COLO668 (cell line): Measurements from ENCODE around the gene LTBP3.
A peak's percentile ranks its signal among the peaks of the same experiment; 100 is the strongest.

Experiments
- DNase-seq: peaks from one replicate; lab custom pipeline; 2025; ENCODE audit not compliant: unreplicated experiment; lab: John Stamatoyannopoulos, UW

Gene LTBP3

DNA sequence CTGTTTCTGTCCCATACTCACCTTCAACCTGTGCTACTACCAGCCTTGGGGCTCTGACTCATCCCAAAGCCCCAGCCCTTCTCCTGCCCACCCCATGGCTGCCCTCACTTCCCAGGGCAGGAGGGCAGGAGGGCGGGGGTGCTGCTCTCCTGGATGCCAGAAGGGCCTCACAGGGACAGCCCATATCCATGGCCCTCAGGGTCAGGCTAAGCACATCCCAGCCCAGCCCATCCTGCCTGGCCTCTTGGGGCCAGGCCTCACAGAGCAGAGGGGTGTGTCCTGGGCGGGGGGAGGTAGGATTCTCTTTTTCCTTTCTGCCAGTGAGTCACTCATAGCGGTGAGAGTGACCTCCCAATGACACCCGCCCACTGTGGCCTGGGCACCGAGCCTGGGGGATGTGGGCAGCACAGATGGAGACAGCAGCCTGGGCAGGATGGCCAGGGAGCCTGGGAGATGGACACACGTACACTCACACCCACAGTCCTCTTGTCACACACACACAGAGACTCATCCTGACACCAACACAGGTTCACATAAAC lies 2.4 kb downstream of the LTBP3 start:
- DNase-seq: no peak

DNA sequence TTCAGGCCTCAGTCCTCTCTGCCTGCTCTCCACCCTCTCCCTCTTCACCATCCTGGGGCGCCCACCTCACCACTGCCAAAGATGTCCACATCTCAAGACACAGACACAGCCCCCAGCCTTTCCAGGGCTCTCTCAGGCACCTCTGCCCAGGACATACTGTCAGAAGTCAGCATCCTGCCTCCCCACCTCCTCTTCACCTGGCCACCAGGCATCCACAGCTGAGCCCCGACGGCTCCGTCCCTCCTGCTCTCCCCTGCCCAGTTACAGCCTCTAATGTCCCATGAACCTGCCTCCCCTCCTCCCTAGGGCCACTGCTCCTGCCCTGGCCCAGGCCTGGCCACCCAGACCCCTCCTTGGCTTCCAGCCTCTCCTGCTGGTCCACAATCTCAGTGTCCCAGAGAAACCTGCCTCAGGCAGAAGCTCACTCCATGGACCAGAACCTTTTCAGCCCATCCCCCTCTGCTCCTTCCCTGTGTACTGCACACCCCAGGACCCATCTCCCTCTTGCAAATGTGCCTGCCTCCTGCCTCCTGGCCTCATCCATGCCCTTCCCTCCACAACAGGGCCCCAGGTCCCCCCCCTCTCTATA lies 3.2 kb downstream of the LTBP3 start:
- DNase-seq: no peak

DNA sequence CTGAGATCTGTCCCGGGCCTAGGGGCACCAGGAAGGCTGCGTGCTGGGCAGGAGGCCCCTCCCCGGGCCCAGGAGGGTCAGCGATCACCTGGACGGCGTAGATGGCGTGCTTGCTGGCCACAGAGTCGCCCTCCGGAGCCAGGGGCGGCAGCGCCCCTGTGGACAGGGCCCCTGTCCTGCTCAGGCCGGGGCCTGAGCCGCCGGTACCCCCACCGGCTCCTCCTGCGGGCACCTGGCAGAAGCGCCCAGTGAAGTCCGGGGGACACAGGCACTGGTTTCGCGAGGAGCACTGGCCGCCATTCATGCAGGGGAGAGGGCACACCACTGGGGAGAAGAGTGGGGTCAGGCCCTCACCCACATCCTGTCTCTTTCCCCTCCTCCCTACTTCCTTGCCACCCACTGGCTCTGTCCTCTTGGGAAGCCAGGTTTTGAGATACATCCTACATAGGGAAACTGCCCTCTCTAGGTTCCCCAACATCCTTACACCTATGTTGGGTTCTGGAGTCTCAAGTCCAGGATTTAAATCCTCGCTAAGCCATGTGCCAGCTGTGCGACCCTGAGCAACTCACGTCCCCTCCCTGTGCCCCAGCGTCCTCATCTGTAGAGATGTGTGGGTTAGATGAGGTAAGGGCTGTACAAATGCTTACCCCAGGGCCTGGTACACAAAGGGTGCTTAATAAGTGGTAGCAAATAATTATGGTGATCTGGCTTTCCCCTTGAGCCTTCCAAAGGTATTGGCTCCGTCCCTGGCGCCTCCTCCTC lies 3.9 kb downstream of the LTBP3 start:
- DNase-seq: no peak

DNA sequence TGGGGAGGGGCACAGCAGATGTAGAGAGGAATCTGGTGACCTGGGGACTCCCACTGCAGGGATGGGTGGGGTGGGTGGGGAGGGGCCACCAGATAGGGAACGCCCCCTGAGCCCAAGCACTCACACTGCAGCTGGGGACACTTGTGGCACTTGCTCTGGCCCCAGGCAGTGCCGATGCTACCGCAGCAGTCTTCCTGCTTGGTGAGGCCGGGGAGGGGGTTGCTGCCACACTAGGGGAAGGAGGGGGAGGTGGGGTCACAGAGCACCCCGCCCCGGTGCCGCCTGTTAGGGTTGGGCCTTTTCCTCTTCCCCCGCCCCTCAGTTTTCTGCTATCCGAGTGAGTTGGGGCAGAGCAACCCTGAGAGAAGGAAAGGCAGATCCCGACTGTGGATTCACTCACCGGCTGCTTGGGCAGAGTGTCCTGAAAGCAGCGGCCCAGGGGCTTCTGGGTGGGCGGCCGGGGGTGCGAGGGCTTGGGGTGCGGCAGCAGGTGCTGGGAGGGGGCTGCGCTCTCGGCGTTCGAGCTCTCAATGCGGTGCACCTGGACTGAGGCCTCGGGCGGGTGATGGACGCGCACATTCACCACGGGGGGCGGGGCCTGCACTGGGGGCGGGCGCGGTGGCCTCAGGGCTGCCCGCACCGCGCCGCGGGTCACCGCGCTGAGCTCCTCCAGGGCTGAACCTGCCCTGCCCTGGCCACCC lies 4.7 kb downstream of the LTBP3 start:
- peak; percentile 41 for DNase-seq

GRCh38 chr11:65552388-65552951 lies 5.7 kb downstream of the LTBP3 start:
- peak; percentile 20 for DNase-seq

DNA sequence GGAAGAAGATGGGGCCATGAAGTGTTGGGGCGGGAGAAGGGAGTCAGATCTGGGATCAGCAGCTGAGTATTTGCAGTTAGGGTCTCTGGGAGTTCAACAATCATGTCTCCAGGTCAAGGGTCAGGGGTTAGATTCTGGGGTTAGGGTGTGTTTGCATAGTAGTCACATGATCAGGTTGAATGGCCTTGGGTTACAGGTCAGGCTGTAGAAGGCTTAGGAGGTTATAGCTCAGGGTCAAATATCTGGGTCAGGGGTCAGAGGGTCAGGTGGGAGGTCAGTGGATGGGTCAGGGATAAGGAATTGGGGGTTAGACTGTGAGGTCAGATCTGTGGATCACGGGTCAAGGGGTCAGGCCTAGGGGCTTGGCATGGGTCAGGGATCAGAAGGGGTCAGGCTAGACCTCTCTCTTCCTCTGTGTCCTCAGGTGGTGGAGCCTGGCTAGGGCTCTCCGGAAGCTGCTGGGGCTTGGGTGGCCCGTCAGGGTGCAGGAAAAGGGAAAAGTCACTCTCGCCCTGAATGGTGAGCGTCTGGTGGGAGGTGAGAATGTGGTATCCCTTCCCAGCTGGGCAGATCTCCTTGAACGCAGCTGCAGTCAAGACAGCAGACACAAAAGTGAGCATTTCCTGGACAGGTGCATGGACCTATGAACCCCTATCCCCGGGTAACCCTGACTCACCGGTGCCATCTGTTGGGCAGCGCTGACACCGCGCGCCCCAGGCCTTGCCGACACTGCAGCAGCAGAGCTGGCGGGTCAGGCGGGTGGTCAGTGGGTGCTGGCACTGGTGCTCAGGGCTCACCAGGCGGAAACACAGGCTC lies 6.4 kb downstream of the LTBP3 start:
- peak; percentile 85 for DNase-seq

- DNase-seq: no peak
These were observed 9.1 kb downstream of the LTBP3 start for GRCh38 chr11:65549096-65549495.

GRCh38 chr11:65548395-65548794 lies 9.8 kb downstream of the LTBP3 start:
- no peak for DNase-seq

GRCh38 chr11:65547446-65548125 lies 10.6 kb downstream of the LTBP3 start:
- no peak for DNase-seq

GRCh38 chr11:65546217-65546958 lies 11.8 kb downstream of the LTBP3 start:
- DNase-seq: peak; percentile 96

DNA sequence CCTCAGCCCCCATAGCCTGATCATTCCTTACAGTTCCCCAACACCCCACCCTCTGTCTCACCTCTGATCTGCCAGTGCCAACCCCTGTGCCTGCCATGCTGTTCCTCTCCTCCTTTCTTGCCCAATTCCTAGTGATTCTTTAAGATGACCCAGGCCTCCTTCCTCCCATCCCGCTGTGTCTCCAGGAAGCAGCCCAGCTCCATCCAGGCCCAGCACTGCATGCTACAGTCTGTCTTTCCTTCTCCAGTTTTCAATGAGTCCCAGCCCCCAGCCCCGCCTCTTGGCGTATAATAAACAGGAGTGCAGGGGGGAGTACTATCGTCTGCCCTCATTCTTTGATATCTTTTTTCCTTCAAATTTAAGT lies 12.3 kb downstream of the LTBP3 start:
- peak; percentile 35 for DNase-seq

GRCh38 chr11:65542738-65543390 lies 15.3 kb downstream of the LTBP3 start:
- no peak for DNase-seq

DNA sequence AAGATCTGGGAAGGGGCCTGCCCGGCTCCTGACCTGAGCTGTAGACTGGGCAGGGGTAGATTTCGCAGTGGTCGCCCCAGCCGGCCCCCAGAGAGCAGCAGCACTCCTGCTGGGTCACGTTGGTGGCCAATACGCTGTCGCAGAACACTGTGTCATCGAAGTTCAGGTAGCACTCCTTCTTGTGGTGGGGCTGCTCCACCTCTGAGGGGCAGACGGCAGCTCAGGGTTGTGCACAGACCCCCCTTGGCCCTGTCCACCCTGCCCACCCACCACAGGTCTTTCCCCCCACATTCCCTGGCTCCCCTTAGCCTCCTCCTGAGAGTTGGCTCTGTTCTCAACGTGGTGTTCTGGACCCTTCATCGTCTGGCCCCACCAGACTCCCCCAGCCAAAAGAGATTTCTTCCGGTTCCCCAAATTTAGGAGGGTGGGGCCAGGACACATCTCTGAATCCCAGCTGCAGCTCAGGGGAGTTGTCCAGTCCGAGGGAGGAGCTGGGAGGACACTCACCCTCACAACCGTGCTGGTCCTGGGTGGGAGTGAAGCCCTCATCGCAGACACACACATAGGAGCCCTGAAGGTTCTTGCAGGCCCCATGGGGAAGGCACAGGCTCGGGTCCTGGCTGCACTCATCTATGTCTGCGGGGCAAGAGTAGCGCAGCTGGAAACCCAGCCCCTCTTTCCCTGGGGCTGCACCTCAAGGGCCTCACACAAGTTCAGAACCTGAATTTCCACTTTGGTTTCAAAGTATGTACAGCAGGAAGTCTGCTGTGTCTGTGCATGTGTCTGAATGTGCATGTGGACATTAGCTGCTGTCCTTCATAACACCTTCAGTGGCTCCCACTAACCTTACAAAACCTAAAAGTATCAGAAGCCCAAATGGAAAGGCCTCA lies 16.8 kb downstream of the LTBP3 start:
- no peak for DNase-seq

GRCh38 chr11:65540290-65541092 lies 17.7 kb downstream of the LTBP3 start:
- DNase-seq: peak; percentile 90

DNA sequence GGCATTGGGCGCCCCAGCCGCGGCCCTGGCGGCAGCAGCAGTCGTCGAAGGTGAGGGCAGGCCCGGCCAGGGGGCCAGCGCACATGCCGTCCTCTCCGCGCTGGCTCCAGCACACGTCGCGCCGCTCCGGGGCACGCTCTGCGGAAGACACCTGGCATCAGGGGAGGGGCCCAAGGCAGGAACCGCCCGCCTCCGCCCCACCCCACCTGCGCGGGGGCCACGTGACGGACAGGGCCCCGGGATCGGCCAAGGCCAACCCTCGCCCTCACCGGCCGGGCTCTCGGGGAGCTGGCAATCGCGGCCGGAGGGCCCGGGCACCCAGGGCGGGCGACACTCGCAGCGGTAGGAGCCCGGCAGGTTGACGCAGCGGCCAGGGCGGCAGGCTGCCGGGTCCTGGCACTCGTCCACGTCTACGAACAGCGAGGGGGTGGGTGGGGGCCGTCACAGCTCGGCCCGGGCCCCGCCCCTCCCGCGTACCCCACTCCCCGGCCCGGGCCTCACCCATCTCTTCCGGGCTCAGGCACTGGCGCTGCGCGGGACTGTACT lies 18.3 kb downstream of the LTBP3 start:
- peak; percentile 77 for DNase-seq

- DNase-seq: no peak
These were observed 19.0 kb downstream of the LTBP3 start for GRCh38 chr11:65538915-65539743.
